GM23338 (cell line): ENCODE results near the gene GTF3C5. TPM values are rescaled to one million over a fixed set of nuclear protein-coding genes. Genes with fewer than 3 reads are reported as not detected.

ENCODE experiments used
- ATAC-seq: fragments of 200-7000 bp; cut with Tn5 transposase; 3 replicates; pipeline ENCODE4 v1.9.1; 2020
- DNase-seq: peaks from one replicate; pipeline ENCODE4 v3.0.0-alpha.2; 2015; ENCODE audit warnings: low spot score
- H2AFZ ChIP-seq: fragments of 200-600 bp; sonication (generic); 2 replicates; pipeline ENCODE4 v1.8.0; 2016; ENCODE audit warnings: antibody characterized with exemption, mild to moderate bottlenecking, moderate library complexity
- H3F3A ChIP-seq: fragments of 200-600 bp; sonication (generic); replicated peaks from 2 replicates; pipeline ENCODE4 v1.8.0; 2017; ENCODE audit warnings: antibody characterized with exemption, mixed run types, low read depth
- H3K27ac ChIP-seq: fragments of 200-600 bp; sonication (generic); 2 replicates; pipeline ENCODE4 v1.6.1; 2016; ENCODE audit warnings: low read depth
- H3K27me3 ChIP-seq: fragments of 200-600 bp; sonication (generic); 2 replicates; pipeline ENCODE4 v1.8.0; 2016; ENCODE audit warnings: mild to moderate bottlenecking, mixed run types, moderate library complexity; ENCODE audit not compliant: insufficient read depth
- H3K36me3 ChIP-seq: fragments of 200-600 bp; sonication (generic); 2 replicates; pipeline ENCODE4 v1.8.0; 2016; ENCODE audit warnings: mild to moderate bottlenecking; ENCODE audit not compliant: insufficient read depth
- H3K4me1 ChIP-seq: fragments of 200-600 bp; sonication (generic); 2 replicates; pipeline ENCODE4 v1.8.0; 2016; ENCODE audit warnings: mild to moderate bottlenecking, moderate library complexity; ENCODE audit not compliant: insufficient read depth
- H3K4me2 ChIP-seq: fragments of 200-600 bp; sonication (generic); 2 replicates; pipeline ENCODE4 v1.7.1; 2017; ENCODE audit warnings: mixed run types
- H3K4me3 ChIP-seq: fragments of 200-600 bp; sonication (generic); 2 replicates; pipeline ENCODE4 v1.6.1; 2016; ENCODE audit warnings: mixed run types
- H3K79me2 ChIP-seq: fragments of 200-600 bp; sonication (generic); replicated peaks from 2 replicates; pipeline ENCODE4 v1.8.0; 2017; ENCODE audit warnings: mild to moderate bottlenecking; ENCODE audit not compliant: insufficient read depth
- H3K9me2 ChIP-seq: fragments of 200-600 bp; sonication (generic); 2 replicates; pipeline ENCODE4 v1.8.0; 2017; ENCODE audit not compliant: insufficient read depth
- H4K20me1 ChIP-seq: fragments of 200-600 bp; sonication (generic); replicated peaks from 2 replicates; pipeline ENCODE4 v1.8.0; 2017; ENCODE audit warnings: mild to moderate bottlenecking; ENCODE audit not compliant: insufficient read depth
- H3K27ac Mint-ChIP-seq: 2 replicates; pipeline ENCODE4 v1.8.0; 2020; ENCODE audit warnings: inconsistent platforms, mild to moderate bottlenecking, moderate library complexity, mixed read lengths
- H3K27me3 Mint-ChIP-seq: 3 replicates; pipeline ENCODE4 v1.8.0; 2022; ENCODE audit warnings: low read depth, mild to moderate bottlenecking, moderate library complexity, mixed read lengths, inconsistent platforms; ENCODE audit not compliant: insufficient read depth, poor library complexity
- H3K36me3 Mint-ChIP-seq: 3 replicates; pipeline ENCODE4 v1.8.0; 2021; ENCODE audit warnings: low read depth, mild to moderate bottlenecking, inconsistent platforms, moderate library complexity, mixed read lengths
- H3K4me1 Mint-ChIP-seq: 3 replicates; pipeline ENCODE4 v1.8.0; 2020; ENCODE audit warnings: mild to moderate bottlenecking, inconsistent platforms, mixed read lengths
- H3K4me3 Mint-ChIP-seq: 3 replicates; pipeline ENCODE4 v1.8.0; 2021; ENCODE audit warnings: moderate library complexity, mild to moderate bottlenecking, inconsistent platforms, mixed read lengths
- H3K9me3 Mint-ChIP-seq: 3 replicates; pipeline ENCODE4 v1.8.0; 2020; ENCODE audit warnings: moderate library complexity, mild to moderate bottlenecking, inconsistent platforms, mixed read lengths
- CREB1 ChIP-seq: fragments of 250-450 bp; sonication (Bioruptor Pico); IDR thresholded peaks from 2 replicates; pipeline ENCODE4 v1.5.0; 2020; ENCODE audit warnings: low read depth, mild to moderate bottlenecking, moderate library complexity
- EZH2 ChIP-seq: fragments of 200-600 bp; sonication (generic); IDR thresholded peaks from one replicate; pipeline ENCODE4 v1.8.0; 2017; ENCODE audit warnings: antibody characterized with exemption, mild to moderate bottlenecking, low read depth; ENCODE audit not compliant: unreplicated experiment
- EZH2phosphoT487 ChIP-seq: fragments of 200-600 bp; sonication (generic); IDR thresholded peaks from one replicate; pipeline ENCODE4 v1.8.1; 2018; ENCODE audit warnings: antibody characterized with exemption; ENCODE audit not compliant: unreplicated experiment
- JUNB ChIP-seq: IDR thresholded peaks from one replicate; pipeline ENCODE4 v1.6.1; 2016; ENCODE audit warnings: antibody characterized with exemption; ENCODE audit not compliant: unreplicated experiment
- NANOG ChIP-seq: IDR thresholded peaks from 2 replicates; pipeline ENCODE4 v1.6.1; 2016; ENCODE audit warnings: antibody characterized with exemption, borderline replicate concordance
- POLR2AphosphoS5 ChIP-seq: IDR thresholded peaks from 2 replicates; pipeline ENCODE4 v1.6.1; 2016; ENCODE audit warnings: antibody characterized with exemption, low read depth
- STAT1 ChIP-seq: IDR thresholded peaks from one replicate; pipeline ENCODE4 v1.6.1; 2016; ENCODE audit warnings: antibody characterized with exemption; ENCODE audit not compliant: unreplicated experiment
- ZNF114 ChIP-seq: fragments of 250-450 bp; sonication (Bioruptor Pico); IDR thresholded peaks from 2 replicates; pipeline ENCODE4 v1.5.0; 2020; ENCODE audit warnings: mild to moderate bottlenecking, moderate library complexity
- ZNF331 ChIP-seq: fragments of 250-450 bp; sonication (Bioruptor Pico); IDR thresholded peaks from 2 replicates; pipeline ENCODE4 v1.5.0; 2020; ENCODE audit warnings: low read depth, mild to moderate bottlenecking, moderate library complexity
- polyA plus RNA-seq: library from polyadenylated mRNA; unstranded; fragments of >200 nt; fragmentation: Nextera tagmentation; extraction: Ambion mirVana; gene quantifications from 2 replicates; pipeline ENCODE4 v1.2.1, GENCODE V29; 2016
- total RNA-seq: library from RNA; depleted of rRNA; stranded (reverse); fragments of >200 nt; shearing (Covaris generic); gene quantifications from 2 replicates; pipeline ENCODE4 v1.2.3, GENCODE V29; 2014
- TF ChIP-seq, protein P1 (sequence below), 2 experiments: fragments of 200-600 bp in 1 of 2; sonication (generic) in 1 of 2; conservative IDR thresholded peaks; 2 replicates each; pipeline versions ENCODE4 v1.5.1 to v1.6.1; 2016 to 2017; ENCODE audit warnings: antibody characterized with exemption in 2 of 2, low read depth in 2 of 2, mild to moderate bottlenecking in 2 of 2, moderate library complexity in 1 of 2
- TF ChIP-seq, protein P2 (sequence below): fragments of 250-450 bp; sonication (Bioruptor Pico); IDR thresholded peaks from 2 replicates; pipeline ENCODE4 v1.5.0; 2020; ENCODE audit warnings: mild to moderate bottlenecking, moderate library complexity
- TF ChIP-seq, protein P3 (sequence below): IDR thresholded peaks from one replicate; pipeline ENCODE4 v1.6.1; 2018; ENCODE audit warnings: antibody characterized with exemption; ENCODE audit not compliant: unreplicated experiment
- TF ChIP-seq, protein P4 (sequence below): IDR thresholded peaks from 2 replicates; pipeline ENCODE4 v1.6.1; 2016; ENCODE audit warnings: antibody characterized with exemption

GTF3C5 gene
- total and polyA plus RNA-seq, 2 experiments from 2014 or later: 46.0 to 78.8 TPM

DNA sequence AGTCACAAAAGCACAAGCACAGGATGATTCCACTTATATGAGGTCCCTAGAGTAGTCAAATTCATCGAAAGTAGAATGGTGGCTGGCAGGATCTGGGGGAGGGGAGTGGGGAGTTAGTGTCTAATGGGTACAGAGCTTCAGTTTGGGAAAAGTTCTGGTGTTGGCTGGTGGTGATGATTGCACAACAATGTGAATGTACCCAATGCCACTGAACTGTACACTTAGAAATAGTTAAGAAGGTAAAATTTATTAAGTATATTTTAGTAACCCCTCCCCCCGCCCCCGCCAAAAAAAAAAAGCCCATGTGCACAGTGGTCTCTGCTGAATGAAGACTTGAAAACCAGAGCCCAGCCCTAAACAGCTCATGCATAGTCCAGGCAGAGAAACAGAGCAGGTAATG lies 24.8 kb upstream of the GTF3C5 start (continued):
- no peak for TF ChIP-seq EZH2phosphoT487
- TF ChIP-seq, protein P1, sequence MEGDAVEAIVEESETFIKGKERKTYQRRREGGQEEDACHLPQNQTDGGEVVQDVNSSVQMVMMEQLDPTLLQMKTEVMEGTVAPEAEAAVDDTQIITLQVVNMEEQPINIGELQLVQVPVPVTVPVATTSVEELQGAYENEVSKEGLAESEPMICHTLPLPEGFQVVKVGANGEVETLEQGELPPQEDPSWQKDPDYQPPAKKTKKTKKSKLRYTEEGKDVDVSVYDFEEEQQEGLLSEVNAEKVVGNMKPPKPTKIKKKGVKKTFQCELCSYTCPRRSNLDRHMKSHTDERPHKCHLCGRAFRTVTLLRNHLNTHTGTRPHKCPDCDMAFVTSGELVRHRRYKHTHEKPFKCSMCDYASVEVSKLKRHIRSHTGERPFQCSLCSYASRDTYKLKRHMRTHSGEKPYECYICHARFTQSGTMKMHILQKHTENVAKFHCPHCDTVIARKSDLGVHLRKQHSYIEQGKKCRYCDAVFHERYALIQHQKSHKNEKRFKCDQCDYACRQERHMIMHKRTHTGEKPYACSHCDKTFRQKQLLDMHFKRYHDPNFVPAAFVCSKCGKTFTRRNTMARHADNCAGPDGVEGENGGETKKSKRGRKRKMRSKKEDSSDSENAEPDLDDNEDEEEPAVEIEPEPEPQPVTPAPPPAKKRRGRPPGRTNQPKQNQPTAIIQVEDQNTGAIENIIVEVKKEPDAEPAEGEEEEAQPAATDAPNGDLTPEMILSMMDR (conservative IDR thresholded peaks at IDR 0.05; ENCODE audit: low read depth in 2 of 2): no peak
- no peak for TF ChIP-seq ZNF114 (CRISPR knock-in tag)

DNA sequence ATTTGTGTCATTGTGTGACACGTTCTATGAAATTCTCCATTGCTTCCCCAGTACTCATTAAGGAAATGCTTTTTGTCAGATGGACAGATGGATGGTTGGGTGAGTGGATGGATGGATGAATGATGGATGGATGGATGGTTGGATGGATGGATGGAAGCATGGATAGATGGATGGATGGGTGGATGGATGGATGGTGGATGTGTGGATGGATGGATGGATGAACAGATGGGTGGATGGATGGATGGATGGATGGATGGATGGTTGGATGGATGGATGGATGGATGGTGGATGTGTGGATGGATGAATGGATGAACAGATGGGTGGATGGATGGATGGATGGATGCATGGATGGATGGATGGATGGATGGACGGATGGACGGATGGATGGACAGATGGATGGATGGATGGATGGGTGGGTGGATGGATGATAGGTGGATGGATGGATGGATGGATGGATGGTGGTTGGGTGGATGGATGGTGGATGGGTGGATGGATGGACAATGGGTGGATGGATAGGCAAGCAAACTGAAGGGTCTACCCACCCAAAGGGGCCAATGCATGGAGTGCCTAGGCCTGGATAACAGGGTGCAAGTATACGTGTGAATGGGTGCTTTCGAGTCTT lies 24.0 kb upstream of the GTF3C5 start:
- Histone ChIP-seq H3K4me3 (no peak overlapping the region), H3K4me1 (peaks cover 23% of the 10 kb centered on the region), H3K36me3 (no peaks in the 10 kb centered on the region), H3K27ac (no peak overlapping the region), H3F3A (0 out of 2 replicates have a peak, but pooled peaks cover 4% of the 10 kb centered on the region), H3K4me2 (no peak overlapping the region), H3K9me2 (no peaks in the 10 kb centered on the region), H3K79me2 (no peaks in the 10 kb centered on the region), H3K27me3 (peaks cover 51% of the 10 kb centered on the region), H4K20me1 (no peaks in the 10 kb centered on the region), H2AFZ (no peak overlapping the region)
- DNase-seq (no peak), ATAC-seq (no peak)
- Mint-ChIP-seq H3K36me3 (no peaks in the 10 kb centered on the region), H3K4me1 (peaks cover 31% of the 10 kb centered on the region), H3K4me3 (no peak overlapping the region), H3K27me3 (peaks cover 42% of the 10 kb centered on the region), H3K9me3 (no peaks in the 10 kb centered on the region; the same call in 2 of the 3 replicates), H3K27ac (no peak overlapping the region)
- TF ChIP-seq, protein P2, sequence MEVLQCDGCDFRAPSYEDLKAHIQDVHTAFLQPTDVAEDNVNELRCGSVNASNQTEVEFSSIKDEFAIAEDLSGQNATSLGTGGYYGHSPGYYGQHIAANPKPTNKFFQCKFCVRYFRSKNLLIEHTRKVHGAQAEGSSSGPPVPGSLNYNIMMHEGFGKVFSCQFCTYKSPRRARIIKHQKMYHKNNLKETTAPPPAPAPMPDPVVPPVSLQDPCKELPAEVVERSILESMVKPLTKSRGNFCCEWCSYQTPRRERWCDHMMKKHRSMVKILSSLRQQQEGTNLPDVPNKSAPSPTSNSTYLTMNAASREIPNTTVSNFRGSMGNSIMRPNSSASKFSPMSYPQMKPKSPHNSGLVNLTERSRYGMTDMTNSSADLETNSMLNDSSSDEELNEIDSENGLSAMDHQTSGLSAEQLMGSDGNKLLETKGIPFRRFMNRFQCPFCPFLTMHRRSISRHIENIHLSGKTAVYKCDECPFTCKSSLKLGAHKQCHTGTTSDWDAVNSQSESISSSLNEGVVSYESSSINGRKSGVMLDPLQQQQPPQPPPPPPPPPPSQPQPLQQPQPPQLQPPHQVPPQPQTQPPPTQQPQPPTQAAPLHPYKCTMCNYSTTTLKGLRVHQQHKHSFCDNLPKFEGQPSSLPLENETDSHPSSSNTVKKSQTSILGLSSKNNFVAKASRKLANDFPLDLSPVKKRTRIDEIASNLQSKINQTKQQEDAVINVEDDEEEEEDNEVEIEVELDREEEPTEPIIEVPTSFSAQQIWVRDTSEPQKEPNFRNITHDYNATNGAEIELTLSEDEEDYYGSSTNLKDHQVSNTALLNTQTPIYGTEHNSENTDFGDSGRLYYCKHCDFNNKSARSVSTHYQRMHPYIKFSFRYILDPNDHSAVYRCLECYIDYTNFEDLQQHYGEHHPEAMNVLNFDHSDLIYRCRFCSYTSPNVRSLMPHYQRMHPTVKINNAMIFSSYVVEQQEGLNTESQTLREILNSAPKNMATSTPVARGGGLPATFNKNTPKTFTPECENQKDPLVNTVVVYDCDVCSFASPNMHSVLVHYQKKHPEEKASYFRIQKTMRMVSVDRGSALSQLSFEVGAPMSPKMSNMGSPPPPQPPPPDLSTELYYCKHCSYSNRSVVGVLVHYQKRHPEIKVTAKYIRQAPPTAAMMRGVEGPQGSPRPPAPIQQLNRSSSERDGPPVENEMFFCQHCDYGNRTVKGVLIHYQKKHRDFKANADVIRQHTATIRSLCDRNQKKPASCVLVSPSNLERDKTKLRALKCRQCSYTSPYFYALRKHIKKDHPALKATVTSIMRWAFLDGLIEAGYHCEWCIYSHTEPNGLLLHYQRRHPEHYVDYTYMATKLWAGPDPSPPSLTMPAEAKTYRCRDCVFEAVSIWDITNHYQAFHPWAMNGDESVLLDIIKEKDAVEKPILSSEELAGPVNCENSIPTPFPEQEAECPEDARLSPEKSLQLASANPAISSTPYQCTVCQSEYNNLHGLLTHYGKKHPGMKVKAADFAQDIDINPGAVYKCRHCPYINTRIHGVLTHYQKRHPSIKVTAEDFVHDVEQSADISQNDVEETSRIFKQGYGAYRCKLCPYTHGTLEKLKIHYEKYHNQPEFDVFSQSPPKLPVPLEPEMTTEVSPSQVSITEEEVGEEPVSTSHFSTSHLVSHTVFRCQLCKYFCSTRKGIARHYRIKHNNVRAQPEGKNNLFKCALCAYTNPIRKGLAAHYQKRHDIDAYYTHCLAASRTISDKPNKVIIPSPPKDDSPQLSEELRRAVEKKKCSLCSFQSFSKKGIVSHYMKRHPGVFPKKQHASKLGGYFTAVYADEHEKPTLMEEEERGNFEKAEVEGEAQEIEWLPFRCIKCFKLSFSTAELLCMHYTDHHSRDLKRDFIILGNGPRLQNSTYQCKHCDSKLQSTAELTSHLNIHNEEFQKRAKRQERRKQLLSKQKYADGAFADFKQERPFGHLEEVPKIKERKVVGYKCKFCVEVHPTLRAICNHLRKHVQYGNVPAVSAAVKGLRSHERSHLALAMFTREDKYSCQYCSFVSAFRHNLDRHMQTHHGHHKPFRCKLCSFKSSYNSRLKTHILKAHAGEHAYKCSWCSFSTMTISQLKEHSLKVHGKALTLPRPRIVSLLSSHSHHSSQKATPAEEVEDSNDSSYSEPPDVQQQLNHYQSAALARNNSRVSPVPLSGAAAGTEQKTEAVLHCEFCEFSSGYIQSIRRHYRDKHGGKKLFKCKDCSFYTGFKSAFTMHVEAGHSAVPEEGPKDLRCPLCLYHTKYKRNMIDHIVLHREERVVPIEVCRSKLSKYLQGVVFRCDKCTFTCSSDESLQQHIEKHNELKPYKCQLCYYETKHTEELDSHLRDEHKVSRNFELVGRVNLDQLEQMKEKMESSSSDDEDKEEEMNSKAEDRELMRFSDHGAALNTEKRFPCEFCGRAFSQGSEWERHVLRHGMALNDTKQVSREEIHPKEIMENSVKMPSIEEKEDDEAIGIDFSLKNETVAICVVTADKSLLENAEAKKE (CRISPR knock-in tag): no peak
- TF ChIP-seq, protein P3, sequence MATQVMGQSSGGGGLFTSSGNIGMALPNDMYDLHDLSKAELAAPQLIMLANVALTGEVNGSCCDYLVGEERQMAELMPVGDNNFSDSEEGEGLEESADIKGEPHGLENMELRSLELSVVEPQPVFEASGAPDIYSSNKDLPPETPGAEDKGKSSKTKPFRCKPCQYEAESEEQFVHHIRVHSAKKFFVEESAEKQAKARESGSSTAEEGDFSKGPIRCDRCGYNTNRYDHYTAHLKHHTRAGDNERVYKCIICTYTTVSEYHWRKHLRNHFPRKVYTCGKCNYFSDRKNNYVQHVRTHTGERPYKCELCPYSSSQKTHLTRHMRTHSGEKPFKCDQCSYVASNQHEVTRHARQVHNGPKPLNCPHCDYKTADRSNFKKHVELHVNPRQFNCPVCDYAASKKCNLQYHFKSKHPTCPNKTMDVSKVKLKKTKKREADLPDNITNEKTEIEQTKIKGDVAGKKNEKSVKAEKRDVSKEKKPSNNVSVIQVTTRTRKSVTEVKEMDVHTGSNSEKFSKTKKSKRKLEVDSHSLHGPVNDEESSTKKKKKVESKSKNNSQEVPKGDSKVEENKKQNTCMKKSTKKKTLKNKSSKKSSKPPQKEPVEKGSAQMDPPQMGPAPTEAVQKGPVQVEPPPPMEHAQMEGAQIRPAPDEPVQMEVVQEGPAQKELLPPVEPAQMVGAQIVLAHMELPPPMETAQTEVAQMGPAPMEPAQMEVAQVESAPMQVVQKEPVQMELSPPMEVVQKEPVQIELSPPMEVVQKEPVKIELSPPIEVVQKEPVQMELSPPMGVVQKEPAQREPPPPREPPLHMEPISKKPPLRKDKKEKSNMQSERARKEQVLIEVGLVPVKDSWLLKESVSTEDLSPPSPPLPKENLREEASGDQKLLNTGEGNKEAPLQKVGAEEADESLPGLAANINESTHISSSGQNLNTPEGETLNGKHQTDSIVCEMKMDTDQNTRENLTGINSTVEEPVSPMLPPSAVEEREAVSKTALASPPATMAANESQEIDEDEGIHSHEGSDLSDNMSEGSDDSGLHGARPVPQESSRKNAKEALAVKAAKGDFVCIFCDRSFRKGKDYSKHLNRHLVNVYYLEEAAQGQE: no peak
- TF ChIP-seq ZNF114 (CRISPR knock-in tag) (no peak), NANOG (no peak), ZNF331 (CRISPR knock-in tag) (no peak), JUNB (no peak), POLR2AphosphoS5 (no peak), EZH2 (no peak), STAT1 (no peak), CREB1 (CRISPR knock-in tag) (no peak), EZH2phosphoT487 (no peak)
- TF ChIP-seq, protein P4, sequence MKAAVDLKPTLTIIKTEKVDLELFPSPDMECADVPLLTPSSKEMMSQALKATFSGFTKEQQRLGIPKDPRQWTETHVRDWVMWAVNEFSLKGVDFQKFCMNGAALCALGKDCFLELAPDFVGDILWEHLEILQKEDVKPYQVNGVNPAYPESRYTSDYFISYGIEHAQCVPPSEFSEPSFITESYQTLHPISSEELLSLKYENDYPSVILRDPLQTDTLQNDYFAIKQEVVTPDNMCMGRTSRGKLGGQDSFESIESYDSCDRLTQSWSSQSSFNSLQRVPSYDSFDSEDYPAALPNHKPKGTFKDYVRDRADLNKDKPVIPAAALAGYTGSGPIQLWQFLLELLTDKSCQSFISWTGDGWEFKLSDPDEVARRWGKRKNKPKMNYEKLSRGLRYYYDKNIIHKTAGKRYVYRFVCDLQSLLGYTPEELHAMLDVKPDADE: no peak
